Activated CD8-positive, alpha-beta memory T cell treated with anti-CD3 and anti-CD28 coated beads, Interleukin-2, amount 50 U/mL, for 1 hour (primary cell): Measurements from ENCODE around the gene MT1G.
A peak's percentile ranks its signal among the peaks of the same experiment; 100 is the strongest.
"Not testable (repeated sequence)": the region's sequence is repeated elsewhere in the genome, so short reads cannot be mapped to it uniquely, and the experiment has no call there.

ENCODE experiments used
- DNase-seq: peaks from one replicate; pipeline ENCODE4 v3.0.0-alpha.2; 2020; ENCODE audit errors: extremely low read depth

Gene MT1G

GRCh38 chr16:56665286-56666261, 2.3 kb downstream of the MT1G start:
- not testable (repeated sequence) for DNase-seq

GRCh38 chr16:56664506-56664905, 3.4 kb downstream of the MT1G start:
- DNase-seq = no peak

- DNase-seq = no peak
Measured at GRCh38 chr16:56662357-56663354, 5.2 kb downstream of the MT1G start.

- no peak for DNase-seq
Measured at GRCh38 chr16:56658327-56658875, 9.5 kb downstream of the MT1G start.

- no peak for DNase-seq
Measured at GRCh38 chr16:56657555-56658326, 10.1 kb downstream of the MT1G start, which contains the start of gene MT1F. Gene MT1F (plus strand): TSS chr16:56657959. CDS start chr16:56658059, 100 bp downstream.

GRCh38 chr16:56653218-56653617, 14.6 kb downstream of the MT1G start:
- no peak for DNase-seq

- no peak for DNase-seq
Measured at GRCh38 chr16:56652600-56652999, 15.3 kb downstream of the MT1G start.

- no peak for DNase-seq
Measured at GRCh38 chr16:56651586-56651985, 16.3 kb downstream of the MT1G start, which contains the start of gene MT1B. Gene MT1B (plus strand): TSS chr16:56651886. CDS start chr16:56651954, 68 bp downstream.

- no peak for DNase-seq
Measured at GRCh38 chr16:56649820-56650219, 18.0 kb downstream of the MT1G start.

GRCh38 chr16:56649271-56649670, 18.6 kb downstream of the MT1G start:
- DNase-seq = no peak

- no peak for DNase-seq
Measured at GRCh38 chr16:56647641-56648431, 20.0 kb downstream of the MT1G start.

- no peak for DNase-seq
Measured at GRCh38 chr16:56645838-56646237, 22.0 kb downstream of the MT1G start.

GRCh38 chr16:56645311-56645710, 22.6 kb downstream of the MT1G start:
- DNase-seq = no peak

GRCh38 chr16:56643833-56644232, 24.0 kb downstream of the MT1G start:
- no peak for DNase-seq

GRCh38 chr16:56643080-56643778, 24.6 kb downstream of the MT1G start:
- DNase-seq = peak; percentile 43

- no peak for DNase-seq
Measured at GRCh38 chr16:56641166-56641565, 26.7 kb downstream of the MT1G start.

- DNase-seq = no peak
Measured at GRCh38 chr16:56640076-56640475, 27.8 kb downstream of the MT1G start.

GRCh38 chr16:56639045-56639444, 28.8 kb downstream of the MT1G start:
- DNase-seq = no peak
